SK-N-SH treated with all-trans-retinoic acid at 6 μM for 48 hours (cell line): ENCODE data around the gene ARID1B.

Experiments used
- ATAC-seq: fragments of 200-7000 bp; cut with Tn5 transposase; 3 replicates; pipeline ENCODE4 v1.9.1; 2020; ENCODE audit warnings: mild to moderate bottlenecking, moderate library complexity
- ARNTL ChIP-seq: fragments of 450-650 bp; formaldehyde crosslinking; IDR thresholded peaks from 2 replicates; pipeline ENCODE4 v1.5.0; 2020; ENCODE audit warnings: low read depth, mild to moderate bottlenecking, moderate library complexity, borderline replicate concordance
- BACH2 ChIP-seq: fragments of 250-450 bp; sonication (Bioruptor Pico); IDR thresholded peaks from 2 replicates; pipeline ENCODE4 v1.9.0; 2021; ENCODE audit warnings: mild to moderate bottlenecking, borderline replicate concordance
- CSDC2 ChIP-seq: fragments of 250-450 bp; sonication (Bioruptor Pico); IDR thresholded peaks from 2 replicates; pipeline ENCODE4 v1.5.0; 2020; ENCODE audit warnings: mild to moderate bottlenecking, moderate library complexity
- CSRNP3 ChIP-seq: fragments of 250-450 bp; sonication (Bioruptor Pico); IDR thresholded peaks from 2 replicates; pipeline ENCODE4 v1.5.1; 2021; ENCODE audit warnings: mild to moderate bottlenecking, moderate library complexity
- ESRRG ChIP-seq: fragments of 250-450 bp; sonication (Bioruptor Pico); IDR thresholded peaks from 2 replicates; pipeline ENCODE4 v1.6.1; 2021; ENCODE audit warnings: mild to moderate bottlenecking
- GLIS3 ChIP-seq: fragments of 250-450 bp; sonication (Bioruptor Pico); IDR thresholded peaks from 2 replicates; pipeline ENCODE4 v1.5.0; 2020; ENCODE audit warnings: mild to moderate bottlenecking, moderate library complexity
- ISL1 ChIP-seq: fragments of 250-450 bp; sonication (Bioruptor Pico); IDR thresholded peaks from 2 replicates; pipeline ENCODE4 v2.1.2; 2022; ENCODE audit warnings: mild to moderate bottlenecking, moderate library complexity
- OSR1 ChIP-seq: fragments of 250-450 bp; sonication (Bioruptor Pico); IDR thresholded peaks from 2 replicates; pipeline ENCODE4 v1.8.0; 2022; ENCODE audit warnings: moderate library complexity, mild to moderate bottlenecking, inconsistent platforms
- PATZ1 ChIP-seq: fragments of 250-450 bp; sonication (Bioruptor Pico); IDR thresholded peaks from 2 replicates; pipeline ENCODE4 v1.8.0; 2020; ENCODE audit warnings: mild to moderate bottlenecking, moderate library complexity, borderline replicate concordance
- POU6F1 ChIP-seq: fragments of 250-450 bp; sonication (Bioruptor Pico); IDR thresholded peaks from 2 replicates; pipeline ENCODE4 v1.8.0; 2021; ENCODE audit warnings: low read depth, mild to moderate bottlenecking, moderate library complexity, borderline replicate concordance
- PPARA ChIP-seq: fragments of 250-450 bp; sonication (Bioruptor Pico); IDR thresholded peaks from 2 replicates; pipeline ENCODE4 v1.5.0; 2020; ENCODE audit warnings: mild to moderate bottlenecking, borderline replicate concordance
- RARB ChIP-seq: fragments of 250-450 bp; sonication (Bioruptor Pico); IDR thresholded peaks from 2 replicates; pipeline ENCODE4 v1.8.0; 2021; ENCODE audit warnings: mild to moderate bottlenecking, moderate library complexity
- TCF4 ChIP-seq: fragments of 250-450 bp; sonication (Bioruptor Pico); IDR thresholded peaks from 2 replicates; pipeline ENCODE4 v1.8.0; 2021; ENCODE audit warnings: mild to moderate bottlenecking, moderate library complexity, borderline replicate concordance
- TOX ChIP-seq: fragments of 250-450 bp; sonication (Bioruptor Pico); IDR thresholded peaks from 2 replicates; pipeline ENCODE4 v1.8.0; 2021; ENCODE audit warnings: mild to moderate bottlenecking, moderate library complexity, borderline replicate concordance
- TSHZ2 ChIP-seq: fragments of 250-450 bp; sonication (Bioruptor Pico); IDR thresholded peaks from 2 replicates; pipeline ENCODE4 v1.5.0; 2020; ENCODE audit warnings: mild to moderate bottlenecking, moderate library complexity
- ZC3H10 ChIP-seq: fragments of 250-450 bp; sonication (Bioruptor Pico); IDR thresholded peaks from 2 replicates; pipeline ENCODE4 v1.5.1; 2021; ENCODE audit warnings: mild to moderate bottlenecking, moderate library complexity
- ZFP3 ChIP-seq: fragments of 250-450 bp; sonication (Bioruptor Pico); IDR thresholded peaks from 2 replicates; pipeline ENCODE4 v1.5.0; 2020; ENCODE audit warnings: mild to moderate bottlenecking, moderate library complexity
- ZFP30 ChIP-seq: fragments of 450-650 bp; formaldehyde crosslinking; IDR thresholded peaks from 2 replicates; pipeline ENCODE4 v1.5.0; 2022; ENCODE audit warnings: mild to moderate bottlenecking, moderate library complexity
- ZNF565 ChIP-seq: fragments of 450-650 bp; formaldehyde crosslinking; conservative IDR thresholded peaks from 2 replicates; pipeline ENCODE4 v1.5.0; 2020; ENCODE audit warnings: low read depth, mild to moderate bottlenecking, moderate library complexity
- ZNF70 ChIP-seq: fragments of 450-650 bp; formaldehyde crosslinking; IDR thresholded peaks from 2 replicates; pipeline ENCODE4 v1.5.0; 2020; ENCODE audit warnings: mild to moderate bottlenecking, moderate library complexity
- ZNF8 ChIP-seq: fragments of 450-650 bp; formaldehyde crosslinking; IDR thresholded peaks from 2 replicates; pipeline ENCODE4 v1.5.0; 2020; ENCODE audit warnings: mild to moderate bottlenecking, moderate library complexity

The ARID1B gene

GRCh38 chr6:156877126-156877863, 100.1 kb downstream of the ARID1B start (continued):
- no peak for TF ChIP-seq ISL1 (CRISPR knock-in tag)
- no peak for TF ChIP-seq ZNF70
- no peak for TF ChIP-seq ZFP3
- no peak for TF ChIP-seq ZNF565
- TF ChIP-seq, all 23 proteins: peak for 0

GRCh38 chr6:156878681-156879080, 101.5 kb downstream of the ARID1B start:
- no peak for TF ChIP-seq CSDC2 (CRISPR knock-in tag)
- TF ChIP-seq PPARA (CRISPR knock-in tag) = no peak
- TF ChIP-seq PATZ1 (CRISPR knock-in tag) = no peak
- no peak for TF ChIP-seq POU6F1
- no peak for TF ChIP-seq ESRRG (CRISPR knock-in tag)
- TF ChIP-seq, all 23 proteins: peak for 0

GRCh38 chr6:156879186-156879585, 102.0 kb downstream of the ARID1B start:
- no peak for TF ChIP-seq TOX (CRISPR knock-in tag)
- ATAC-seq = no peak

More at GRCh38 chr6:156878681-156879080, 101.5 kb downstream of the ARID1B start:
- ATAC-seq = no peak

- TF ChIP-seq TCF4 (CRISPR knock-in tag) (no peak), ZNF565 (no peak), TSHZ2 (CRISPR knock-in tag) (no peak), BACH2 (CRISPR knock-in tag) (no peak), ARNTL (no peak), OSR1 (no peak), GLIS3 (no peak), ZFP3 (no peak), POU6F1 (no peak), ESRRG (CRISPR knock-in tag) (no peak), PATZ1 (CRISPR knock-in tag) (no peak), ZFP30 (CRISPR knock-in tag) (no peak), ZC3H10 (no peak), CSRNP3 (CRISPR knock-in tag) (no peak), RARB (no peak), TOX (CRISPR knock-in tag) (no peak), ZNF8 (CRISPR knock-in tag) (no peak)
- ATAC-seq = no peak
Measured at GRCh38 chr6:156879591-156879990, 102.4 kb downstream of the ARID1B start.
